HG03060 (cell line): ENCODE data around the gene PLXNC1.
"Not testable (repeated sequence)": the region's sequence is repeated elsewhere in the genome, so short reads cannot be mapped to it uniquely, and the experiment has no call there.

Source experiments
- ATAC-seq: cut with Tn5 transposase; IDR thresholded peaks from one replicate; pipeline ENCODE4 v1.9.1; 2021; ENCODE audit warnings: low read depth, moderate number of reproducible peaks; ENCODE audit not compliant: unreplicated experiment

Gene PLXNC1

GRCh38 chr12:94284859-94285258 is 136.5 kb downstream of the PLXNC1 start:
- no peak for ATAC-seq

- ATAC-seq = no peak
These were observed 137.7 kb downstream of the PLXNC1 start for GRCh38 chr12:94285943-94286582.

GRCh38 chr12:94286583-94287244 is 138.3 kb downstream of the PLXNC1 start:
- no peak for ATAC-seq

GRCh38 chr12:94287245-94287628 is 138.9 kb downstream of the PLXNC1 start:
- no peak for ATAC-seq

GRCh38 chr12:94289461-94290312 is 141.3 kb downstream of the PLXNC1 start:
- no peak for ATAC-seq

GRCh38 chr12:94290353-94290752 is 142.0 kb downstream of the PLXNC1 start:
- ATAC-seq = no peak

GRCh38 chr12:94297096-94297699 is 148.8 kb downstream of the PLXNC1 start:
- no peak for ATAC-seq

GRCh38 chr12:94297876-94298505 is 149.6 kb downstream of the PLXNC1 start:
- ATAC-seq = no peak

- no peak for ATAC-seq
These were observed 151.5 kb downstream of the PLXNC1 start for GRCh38 chr12:94299846-94300245.

- no peak for ATAC-seq
These were observed 155.6 kb downstream of the PLXNC1 start for GRCh38 chr12:94304012-94304411.

- ATAC-seq = no peak
These were observed 156.2 kb downstream of the PLXNC1 start for GRCh38 chr12:94304566-94305061.

- no peak for ATAC-seq
These were observed 157.0 kb downstream of the PLXNC1 start for GRCh38 chr12:94305130-94305957.

- ATAC-seq = no peak
These were observed 160.2 kb downstream of the PLXNC1 start for GRCh38 chr12:94308612-94309011.

GRCh38 chr12:94309373-94309772 is 161.0 kb downstream of the PLXNC1 start:
- peak; percentile 72 for ATAC-seq

- ATAC-seq = no peak
These were observed 164.0 kb downstream of the PLXNC1 start for GRCh38 chr12:94312378-94312777.

- ATAC-seq = not testable (repeated sequence)
These were observed 168.2 kb downstream of the PLXNC1 start for GRCh38 chr12:94316600-94316999.

GRCh38 chr12:94318181-94318580 is 169.8 kb downstream of the PLXNC1 start:
- ATAC-seq = no peak

- ATAC-seq = no peak
These were observed 171.7 kb downstream of the PLXNC1 start for GRCh38 chr12:94320109-94320508.

- no peak for ATAC-seq
These were observed 174.0 kb downstream of the PLXNC1 start for GRCh38 chr12:94322346-94322745.

GRCh38 chr12:94326234-94326633 is 177.9 kb downstream of the PLXNC1 start:
- ATAC-seq = no peak
